Inflammatory macrophage treated with lipopolysaccharide for 1 hour (primary cell): Measurements from ENCODE around the gene CFAP210.

Experiments used
- DNase-seq, 2 donors: peaks; one replicate each; pipeline ENCODE4 v3.0.0-alpha.2; 2020 to 2022

CFAP210 gene, protein sequence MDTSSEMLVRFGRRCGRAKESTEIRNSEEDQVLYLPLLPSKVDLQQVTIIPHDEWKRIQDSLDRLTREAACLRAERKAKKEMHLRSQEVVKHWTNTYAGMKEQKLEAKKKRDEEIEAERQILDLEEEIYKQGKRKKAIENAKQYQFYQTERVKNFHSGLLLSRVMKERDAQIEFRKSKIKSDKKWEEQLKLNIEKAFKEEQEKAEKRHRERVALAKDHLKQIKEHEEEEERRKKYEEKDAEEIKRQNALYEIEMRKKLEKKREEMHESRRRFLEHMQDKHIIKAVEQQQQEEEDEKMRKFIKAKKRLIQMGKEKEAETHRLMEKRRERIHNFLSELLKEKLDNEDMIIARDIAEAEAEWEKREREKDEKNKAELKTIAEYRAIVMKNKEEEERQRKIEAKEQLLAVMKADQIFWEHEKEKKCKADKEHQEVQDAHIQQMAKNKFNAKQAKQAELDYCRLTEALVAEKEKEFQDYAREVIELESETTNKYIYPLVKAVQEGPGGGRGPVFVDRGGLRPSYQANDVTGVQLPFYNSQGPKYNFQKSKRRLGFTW

DNA sequence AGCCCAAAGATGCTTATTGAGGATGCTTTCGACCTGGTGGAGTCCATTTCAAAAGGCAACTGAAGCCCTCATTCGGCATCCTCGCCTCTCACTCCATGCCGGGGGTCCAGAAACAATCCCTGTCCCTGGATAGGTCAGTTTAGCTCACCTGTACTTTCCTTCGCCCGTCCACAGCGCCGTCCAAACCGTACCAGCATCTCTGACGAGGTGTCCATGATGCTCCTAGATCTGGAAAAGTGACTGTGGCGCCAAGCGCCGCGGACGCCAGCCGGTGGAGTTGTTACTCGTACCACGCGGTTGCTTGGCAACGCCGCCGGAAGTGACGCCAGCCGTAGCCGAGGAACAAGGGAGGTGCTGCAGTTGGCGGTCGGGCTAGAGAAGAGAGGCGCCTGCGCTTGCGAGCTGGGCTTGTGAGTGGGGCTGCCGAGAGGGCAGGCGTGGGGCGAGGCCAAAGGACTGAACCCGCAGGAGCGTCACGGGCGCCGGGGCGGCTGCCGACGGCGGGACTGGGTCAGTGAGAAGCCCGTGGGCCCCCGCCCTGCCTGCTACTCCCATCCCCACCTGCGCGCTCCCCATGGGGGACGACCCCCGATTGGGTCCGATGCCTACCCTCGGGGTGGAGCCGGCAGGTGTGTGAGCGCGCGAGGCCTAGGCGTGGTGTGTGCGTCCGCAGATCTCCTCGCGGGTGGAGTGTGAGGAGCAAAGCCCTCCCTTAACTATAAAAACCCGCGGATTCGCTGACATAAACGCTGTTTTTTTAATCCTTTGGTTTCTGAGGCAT is at the start of gene CFAP210, which contains the start of gene PHOSPHO2:
Gene CFAP210, minus strand, starts transcription at position 293 of the 781 bp plus-strand sequence. Its CDS starts 78 bp downstream, at position 215.
Gene PHOSPHO2, plus strand, starts transcription at position 357 of the 781 bp plus-strand sequence. CDS start 6,503 bp downstream, outside the sequence.
- DNase-seq, result peak; percentile 96 to 98

DNA sequence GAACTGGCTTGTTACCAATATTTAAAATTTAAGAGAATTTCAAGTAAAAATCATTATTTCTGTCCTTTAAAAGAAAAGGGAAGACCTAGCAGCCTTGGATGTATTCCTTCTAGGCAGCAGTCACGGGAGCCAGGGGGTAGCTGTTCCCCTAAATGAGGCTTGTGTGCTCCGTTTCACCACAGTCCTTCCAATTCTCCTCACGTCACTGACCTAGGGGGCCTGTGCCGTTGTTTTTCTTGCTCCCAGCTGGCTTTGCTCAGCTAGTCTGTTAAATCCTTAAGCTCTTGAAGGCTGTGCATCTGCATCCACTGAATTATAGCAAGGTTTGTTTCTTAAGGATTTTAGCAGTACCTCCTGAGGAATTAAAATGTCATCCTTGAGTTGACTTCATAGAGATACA is 49.3 kb upstream of the CFAP210 start:
- DNase-seq, result no peak

DNA sequence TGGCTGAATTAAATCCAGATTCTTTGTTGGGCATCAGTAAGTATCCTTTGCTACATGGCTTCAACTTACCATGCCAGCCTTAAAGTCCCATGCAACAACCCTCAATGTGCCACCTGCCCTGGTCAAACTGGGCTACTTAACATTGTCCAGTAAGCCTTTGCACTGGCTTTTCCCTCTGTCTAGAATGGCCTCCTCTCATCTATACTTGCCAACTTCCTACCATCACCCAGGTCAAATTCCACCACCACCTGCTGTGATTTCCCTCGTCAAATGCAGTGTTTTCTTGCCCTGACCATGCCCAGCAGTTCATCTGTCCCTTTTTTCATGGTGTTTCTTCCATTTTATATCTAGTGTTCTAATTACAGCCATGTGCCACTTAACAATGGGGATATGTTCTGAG is 45.1 kb upstream of the CFAP210 start:
- no peak for DNase-seq

DNA sequence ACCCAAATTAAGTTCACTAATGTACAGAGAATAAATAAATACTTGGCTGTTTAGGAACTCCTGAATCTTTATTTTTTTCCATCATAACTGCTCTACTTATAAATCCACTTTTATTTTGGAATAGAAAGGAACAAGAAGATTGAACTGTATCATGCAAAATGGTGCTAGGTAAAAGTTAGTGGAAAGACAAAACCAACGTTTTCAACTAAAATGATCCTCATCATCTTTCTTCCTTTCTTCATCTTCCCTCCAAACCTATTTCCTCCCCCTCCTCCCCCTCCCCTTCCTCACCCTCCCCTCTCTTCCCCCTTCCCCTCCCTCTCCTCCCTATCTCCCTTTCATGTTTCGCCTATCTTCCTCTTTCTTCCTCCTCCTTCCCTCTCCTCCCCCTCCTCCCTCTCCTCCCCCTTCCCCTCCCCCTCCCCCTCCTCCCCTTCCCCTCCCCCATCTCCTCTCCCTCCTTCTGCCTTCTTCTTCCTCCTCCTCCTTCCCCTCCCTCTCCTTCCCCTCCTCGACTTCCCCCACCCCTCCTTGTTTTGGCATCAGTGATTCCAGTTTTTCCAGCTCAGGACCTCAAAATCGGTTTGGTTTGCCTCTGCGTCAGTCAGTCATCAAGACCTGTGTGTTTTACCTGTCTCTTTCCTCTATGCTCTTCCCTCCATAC is 44.5 kb upstream of the CFAP210 start:
- no peak for DNase-seq

DNA sequence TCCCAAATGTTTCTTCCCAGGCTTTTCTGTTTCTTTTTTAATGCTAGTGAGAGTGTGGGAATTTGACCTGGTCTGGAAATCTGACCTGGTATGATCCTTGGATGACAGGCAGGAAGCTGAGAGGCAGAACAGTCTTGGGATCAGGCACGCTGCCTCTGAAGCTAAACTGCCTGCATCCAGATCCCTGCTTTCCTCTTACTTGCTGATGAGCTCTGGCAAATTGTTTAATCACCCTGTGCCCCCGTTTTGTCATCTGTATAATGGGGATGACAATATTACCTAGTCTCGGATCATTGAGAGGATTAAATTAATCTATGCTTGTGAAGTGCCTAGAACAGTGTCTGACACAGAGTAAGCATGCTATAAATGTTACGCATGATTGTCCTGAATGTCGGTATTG is 42.7 kb upstream of the CFAP210 start:
- no peak for DNase-seq

DNA sequence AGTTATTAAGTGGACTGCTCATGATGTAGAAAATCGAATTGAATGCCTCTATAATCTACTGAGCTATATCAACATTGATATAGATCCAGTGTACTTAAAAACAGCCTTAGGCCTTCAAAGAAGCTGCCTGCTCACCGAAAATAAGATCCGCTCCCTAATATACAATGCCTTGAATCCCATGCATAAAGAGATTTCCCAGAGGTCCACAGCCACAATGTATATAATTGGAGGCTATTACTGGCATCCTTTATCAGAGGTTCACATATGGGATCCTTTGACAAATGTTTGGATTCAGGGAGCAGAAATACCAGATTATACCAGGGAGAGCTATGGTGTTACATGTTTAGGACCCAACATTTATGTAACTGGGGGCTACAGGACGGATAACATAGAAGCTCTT is 41.4 kb upstream of the CFAP210 start:
- DNase-seq, result no peak

DNA sequence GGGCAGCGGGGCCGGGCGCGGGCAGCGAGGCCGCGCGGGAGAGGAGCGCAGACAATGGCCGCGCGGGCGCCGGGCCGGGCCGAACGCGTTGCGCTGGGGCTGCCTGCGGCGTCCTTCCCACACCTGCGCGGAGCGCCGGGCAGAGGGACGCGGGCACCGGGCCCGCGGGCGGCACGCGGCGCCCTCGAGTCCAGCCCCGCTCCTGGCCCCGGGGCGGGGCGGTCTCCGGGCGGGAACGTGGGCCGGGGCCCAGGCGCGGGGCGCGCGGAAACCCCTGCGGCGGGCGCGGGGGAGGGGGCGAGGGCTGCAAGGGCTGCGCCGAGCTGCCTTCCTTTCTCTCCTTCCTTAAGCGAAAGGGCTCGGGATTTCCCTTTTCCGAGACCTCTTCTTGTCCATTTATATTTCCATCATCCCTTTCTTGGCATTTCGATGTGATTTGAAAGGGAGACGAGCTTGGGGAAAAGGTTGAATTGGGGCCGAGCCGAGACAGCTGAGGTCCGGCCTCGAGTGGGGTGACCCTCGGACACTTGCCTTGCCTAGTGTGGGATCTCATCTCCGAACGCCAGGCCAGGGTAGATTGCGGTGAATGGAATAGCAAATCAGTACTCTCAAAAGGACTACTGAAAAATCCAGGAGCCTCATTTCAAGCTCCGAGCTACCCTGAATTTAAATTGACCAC is 40.1 kb upstream of the CFAP210 start:
- DNase-seq, result no peak

DNA sequence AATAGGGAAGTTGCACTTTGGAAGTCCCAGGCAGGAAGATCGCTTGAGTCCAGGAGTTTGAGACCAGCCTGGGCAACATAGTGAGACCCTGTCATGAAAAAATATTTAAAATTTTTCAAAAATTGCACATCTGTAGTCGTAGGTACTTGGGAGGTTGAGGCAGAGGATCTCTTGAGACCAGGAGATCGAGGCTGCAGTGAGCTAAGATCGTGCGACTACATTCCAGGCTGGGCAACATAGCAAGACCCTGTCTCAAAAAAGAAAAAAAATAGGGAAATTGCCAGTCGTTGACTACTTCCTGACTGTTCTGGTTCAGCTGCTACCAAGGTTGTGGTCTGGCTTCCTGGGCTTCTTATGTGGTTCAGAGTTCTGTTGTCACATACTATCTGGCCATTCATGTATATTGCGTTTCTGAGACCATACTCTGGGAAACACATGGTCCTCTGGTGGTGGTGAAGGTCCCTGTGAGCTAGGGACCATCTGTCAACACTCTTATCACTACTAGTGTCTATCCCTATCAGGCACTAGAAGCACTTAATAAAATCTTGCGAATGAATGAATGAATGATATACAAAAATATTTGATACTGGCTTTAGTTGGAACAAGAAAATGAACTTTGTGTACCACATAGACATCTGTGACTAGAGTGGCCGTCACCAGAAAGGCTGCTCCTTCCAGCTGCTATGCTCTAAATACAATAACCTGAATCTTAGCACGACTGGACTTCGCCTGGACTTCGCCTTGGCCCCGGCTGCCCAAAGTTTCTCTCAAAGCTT is 38.6 kb upstream of the CFAP210 start:
- DNase-seq, result no peak

DNA sequence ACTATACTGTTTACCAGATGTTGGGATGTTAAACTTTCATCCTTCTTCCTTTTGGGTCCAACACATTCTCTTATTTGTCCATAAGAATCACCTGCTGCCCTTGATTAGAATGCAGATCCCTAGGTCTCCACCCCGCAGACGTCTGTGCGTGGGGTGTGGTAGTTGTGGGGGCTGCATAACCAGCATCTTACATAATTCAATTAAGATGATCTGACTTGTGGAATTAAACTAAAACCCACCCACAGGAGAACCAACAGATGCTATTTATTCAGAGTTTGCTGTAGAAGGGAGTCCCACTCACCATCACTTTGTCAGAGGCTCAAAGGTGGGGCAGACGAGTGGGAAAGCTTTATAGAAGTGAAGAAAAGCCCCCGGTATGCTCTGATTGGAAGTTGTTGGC is 37.9 kb upstream of the CFAP210 start:
- DNase-seq, result no peak

DNA sequence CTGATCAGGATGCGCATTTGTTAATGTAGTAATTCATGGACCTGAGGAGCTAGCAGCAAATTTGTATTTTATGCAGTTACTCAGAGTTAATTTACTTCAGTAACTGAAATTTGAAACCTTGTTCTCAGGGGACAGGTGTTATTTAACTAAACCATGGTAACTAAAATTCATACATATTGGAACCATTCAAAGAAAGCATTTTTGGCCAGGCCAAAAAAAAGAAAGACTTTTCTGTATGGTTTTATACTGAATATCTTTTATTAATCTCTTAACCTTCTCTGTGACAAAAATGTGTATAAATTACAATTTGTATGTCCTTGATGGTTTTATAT is 35.0 kb upstream of the CFAP210 start:
- DNase-seq, result no peak

DNA sequence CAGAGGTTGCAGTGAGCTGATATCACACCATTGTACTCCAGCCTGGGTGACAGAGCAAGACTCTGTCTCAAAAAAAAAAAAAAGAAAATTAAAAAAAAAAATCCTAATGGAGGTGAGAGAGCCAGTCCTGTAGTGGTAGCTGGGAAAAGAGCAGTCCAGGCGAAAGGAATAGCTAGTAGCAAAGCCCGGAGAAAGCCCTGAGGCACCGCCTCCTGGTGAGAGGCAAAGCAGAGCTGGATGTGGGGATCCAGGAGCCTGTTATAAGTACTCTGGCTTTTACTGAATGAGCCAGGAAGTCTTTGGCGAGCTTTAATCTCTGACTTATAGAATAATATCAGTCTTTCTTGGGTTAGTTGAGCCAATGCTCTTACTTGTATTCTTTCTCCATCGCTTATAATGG is 32.9 kb upstream of the CFAP210 start:
- DNase-seq, result no peak

DNA sequence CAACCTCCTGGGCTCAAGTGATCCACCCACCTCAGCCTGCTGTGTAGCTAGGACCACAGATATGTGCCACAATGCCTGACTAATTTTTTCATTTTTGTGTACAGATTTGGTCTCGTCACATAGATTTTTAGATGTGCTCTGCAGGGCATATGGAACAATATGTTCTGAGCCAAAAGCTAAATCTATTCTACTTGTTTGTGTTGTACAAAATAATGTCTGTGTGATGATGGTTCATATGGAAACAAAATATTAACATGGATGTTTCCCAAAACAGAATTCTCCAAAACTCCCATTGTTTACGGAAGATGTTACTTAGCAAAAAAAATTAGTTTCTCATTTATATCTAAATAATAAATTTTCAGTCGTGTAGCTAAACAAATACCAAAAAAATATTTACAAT is 26.8 kb upstream of the CFAP210 start:
- no peak for DNase-seq

DNA sequence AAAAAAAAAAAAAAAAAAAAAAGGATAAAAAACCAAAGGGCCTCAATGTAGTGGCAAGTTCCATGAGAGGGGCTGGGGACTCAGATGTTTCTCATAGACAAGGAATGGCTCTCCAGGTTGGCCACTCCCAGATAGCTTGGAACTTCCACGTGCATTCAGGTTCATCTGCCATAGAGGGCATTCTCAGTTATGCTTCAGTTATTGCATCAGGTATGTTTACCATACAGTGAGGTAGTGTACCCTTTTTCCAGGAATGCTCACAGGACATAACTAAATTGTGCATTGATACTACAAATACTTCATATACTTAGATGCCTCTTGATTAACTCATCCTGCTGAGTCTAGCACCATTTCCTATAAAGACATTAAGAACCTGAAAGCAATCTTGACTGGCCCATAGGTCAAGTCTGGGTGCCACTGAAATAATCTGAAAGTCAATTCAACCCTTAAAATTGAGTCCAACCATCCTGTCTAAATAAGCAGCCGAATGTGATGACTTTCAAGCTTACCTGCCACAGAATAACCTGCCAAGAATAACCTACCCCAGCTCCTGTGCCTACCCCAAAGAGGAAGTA is 24.8 kb upstream of the CFAP210 start:
- DNase-seq, result no peak

DNA sequence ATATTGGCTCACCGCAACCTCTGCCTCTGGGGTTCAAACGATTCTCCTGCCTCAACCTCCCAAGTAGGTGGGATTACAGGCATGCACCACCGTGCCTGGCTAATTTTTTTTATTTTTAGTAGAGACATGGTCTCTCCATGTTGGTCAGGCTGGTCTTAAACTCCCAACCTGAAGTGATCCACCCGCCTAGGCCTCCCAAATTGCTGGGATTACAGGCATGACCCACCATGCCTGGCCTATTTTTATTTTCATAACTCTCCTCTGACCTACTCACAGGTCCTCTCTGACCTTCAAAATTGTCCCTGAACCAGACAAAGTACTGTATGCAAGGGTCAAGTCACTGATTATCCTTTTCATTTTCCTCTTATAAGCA is 23.5 kb upstream of the CFAP210 start:
- no peak for DNase-seq

DNA sequence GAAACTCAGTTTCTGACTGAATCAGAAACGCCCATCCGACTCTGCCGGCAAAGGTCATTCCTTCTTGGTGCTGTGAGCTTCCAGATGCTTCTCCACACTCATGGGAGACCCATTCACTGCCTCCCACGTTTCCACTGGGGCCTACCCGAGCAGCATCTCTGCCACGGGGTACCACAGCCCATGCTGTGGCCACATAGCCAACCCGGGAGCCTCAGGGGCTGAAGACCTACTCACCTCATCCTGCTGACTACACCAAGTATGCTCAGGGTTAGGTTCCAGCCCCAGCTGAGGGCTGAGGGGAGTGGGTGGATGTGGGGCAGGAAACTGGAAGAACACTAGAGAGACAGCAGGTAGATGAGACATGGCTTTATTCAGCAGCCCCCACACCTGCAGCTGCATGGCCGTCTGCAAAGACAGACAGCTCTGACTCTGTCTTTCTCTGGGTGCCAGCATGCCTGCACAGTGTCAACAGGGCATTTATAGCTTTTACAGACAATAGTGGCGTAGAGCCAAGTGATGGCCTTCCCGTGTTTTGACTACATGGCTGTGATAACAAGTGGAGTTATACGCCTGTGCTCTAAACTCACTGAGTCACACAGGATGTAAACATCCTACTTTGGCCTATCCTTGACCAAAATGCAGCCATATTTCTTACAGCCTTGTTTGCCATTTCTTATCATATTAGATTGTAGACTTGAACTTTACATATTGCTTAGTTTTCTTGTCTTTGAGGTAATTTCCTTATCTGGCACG is 22.9 kb upstream of the CFAP210 start:
- DNase-seq, result no peak

DNA sequence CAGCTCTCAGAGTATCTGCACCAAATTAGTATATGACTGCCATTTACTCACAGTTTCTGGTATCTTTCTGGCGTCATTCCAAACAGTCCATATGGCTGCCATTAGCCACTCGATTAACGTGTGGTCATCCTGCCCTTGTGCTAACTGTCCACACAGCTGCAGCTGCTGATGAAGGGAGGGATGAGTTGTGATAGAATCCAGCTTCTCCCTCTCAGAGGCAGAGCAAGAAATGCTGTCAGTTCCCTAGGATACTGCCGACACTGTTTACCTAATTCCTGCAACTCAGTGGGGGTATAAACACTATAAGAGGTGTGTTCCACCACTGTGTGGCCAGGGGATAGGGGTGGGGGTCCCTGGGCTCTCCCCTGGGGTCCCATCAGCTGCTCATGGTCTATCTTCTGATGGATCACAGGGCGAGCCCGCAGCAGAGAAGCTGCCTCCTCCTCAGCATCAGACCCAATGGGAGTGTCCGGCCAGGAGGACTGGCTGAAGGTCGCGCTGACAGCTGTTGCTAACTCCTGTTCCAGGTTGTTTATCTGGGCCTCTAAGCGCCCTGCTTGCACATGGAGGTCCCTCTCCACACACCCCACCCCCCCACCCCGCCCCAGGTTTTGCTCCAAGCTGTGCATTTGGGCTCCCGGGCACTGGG is 22.2 kb upstream of the CFAP210 start:
- DNase-seq, result no peak

DNA sequence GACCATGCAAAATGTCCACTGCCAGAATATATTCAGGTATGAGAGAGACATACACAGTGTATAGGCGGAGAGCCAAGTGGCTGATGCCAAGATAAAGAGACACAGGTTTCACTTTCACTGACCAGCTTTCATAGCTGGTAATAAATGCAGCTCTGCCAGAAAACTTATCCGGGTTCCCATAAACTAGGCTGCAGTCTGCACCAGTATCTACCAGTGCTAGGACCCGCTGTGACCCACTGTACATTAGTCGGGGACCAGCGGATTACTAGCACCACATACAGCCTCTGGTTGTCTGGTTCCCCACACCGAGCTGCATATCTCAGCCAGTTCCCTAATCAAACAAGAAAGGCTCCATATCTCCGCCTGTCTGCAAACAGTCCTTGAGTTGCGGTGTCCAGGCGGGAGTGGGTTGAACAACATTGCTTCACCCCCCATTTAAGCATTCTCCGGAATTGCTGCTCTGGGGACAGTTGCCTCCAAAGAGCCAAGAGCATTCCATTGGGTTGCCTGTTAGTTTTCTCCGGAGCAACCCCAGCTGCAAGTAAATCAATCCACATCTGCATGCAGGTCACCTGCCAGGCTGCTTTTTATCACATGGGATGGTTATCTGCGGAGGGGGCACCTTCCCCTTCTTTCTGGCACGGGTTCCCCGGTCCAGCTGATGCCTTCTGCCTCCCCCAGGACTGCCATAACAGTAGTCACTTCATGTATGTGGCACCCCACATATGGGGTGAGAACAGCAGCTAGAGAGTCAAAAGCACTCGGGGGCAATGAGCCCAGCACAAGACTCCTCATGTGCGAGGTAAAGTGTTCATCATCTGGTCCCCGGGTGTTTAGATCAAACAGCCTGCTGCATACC is 21.4 kb upstream of the CFAP210 start:
- DNase-seq, result no peak

DNA sequence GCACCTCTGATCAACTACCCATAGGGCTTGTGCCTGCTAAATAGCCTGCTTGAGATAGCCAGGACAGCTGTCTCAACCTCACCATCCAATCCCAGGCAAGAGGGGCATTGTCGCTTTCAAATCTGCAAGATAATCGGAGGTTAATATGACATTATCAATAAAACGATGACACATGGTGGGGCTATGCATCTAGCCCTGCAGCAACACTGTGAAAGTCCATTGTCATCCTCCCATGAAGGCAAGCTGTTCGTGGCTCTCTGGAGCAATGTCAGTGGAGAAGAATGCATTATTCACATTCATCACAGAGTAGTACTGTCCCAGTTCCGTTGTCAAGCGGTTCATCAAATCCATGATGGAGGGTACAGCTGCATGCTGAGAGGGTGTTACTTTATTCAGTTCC is 20.5 kb upstream of the CFAP210 start:
- no peak for DNase-seq

DNA sequence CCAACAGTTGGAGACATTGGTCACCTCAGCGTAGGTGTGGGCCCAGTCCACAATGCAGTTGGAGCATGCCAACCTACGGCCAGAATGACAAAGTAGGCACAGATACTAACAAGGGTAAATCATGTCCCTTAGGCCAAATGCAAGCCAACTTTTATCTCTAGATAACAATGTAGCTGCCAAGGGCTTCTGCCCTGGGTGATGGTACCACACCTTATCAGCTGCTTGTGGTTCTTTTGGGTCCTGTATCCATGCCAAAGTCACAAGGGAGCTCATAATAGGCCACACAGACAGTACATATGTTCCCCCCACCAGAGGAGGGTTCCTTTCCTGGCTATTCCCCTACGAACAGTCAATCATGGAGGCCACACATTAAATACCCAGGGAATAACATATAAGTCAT is 19.1 kb upstream of the CFAP210 start:
- DNase-seq, result no peak
